Measurements from ENCODE around the gene ALPK3. TPM values are rescaled to one million over a fixed set of nuclear protein-coding genes. Genes with fewer than 3 reads are reported as not detected.

The ALPK3 gene
- total RNA-seq, 2 experiments from 2014 or later: 0.05 TPM

- H3K36me3 Mint-ChIP-seq (ENCODE audit: low read depth): peaks cover 2% of the 10 kb centered on the region
- DNase-seq (no peak), ATAC-seq (peak; percentile 16)
- intact Hi-C loops (cut with DNase I, micrococcal nuclease): loop anchor here in 1 of 2 experiments (5.0 kb wide), 1 partner anchor 62 kb away; no protein-coding TSS in a partner anchor
- no peak overlapping the region for H3K27ac Mint-ChIP-seq
- ChIA-PET CTCF (interaction anchor here (0.8 to 1.0 kb wide), 2 partner anchors 11 to 14 kb away, joined by 3 read pairs; no protein-coding TSS in a partner anchor), POLR2A (no interaction called here)
- H3K9me3 Mint-ChIP-seq (ENCODE audit: low read depth): no peaks in the 10 kb centered on the region
- H3K4me1 Mint-ChIP-seq: peaks cover 11% of the 10 kb centered on the region
- H3K4me3 Mint-ChIP-seq: peak overlapping the region; percentile 66
- H3K27me3 Mint-ChIP-seq: peaks cover 2% of the 10 kb centered on the region
Measured at GRCh38 chr15:84914351-84914750, 97.2 kb downstream of the ALPK3 start.

- intact Hi-C loops (cut with DNase I, micrococcal nuclease): loop anchor here in 1 of 2 experiments (5.0 kb wide), 1 partner anchor 63 kb away; no protein-coding TSS in a partner anchor
- DNase-seq (peak; percentile 87), ATAC-seq (peak; percentile 99)
- Mint-ChIP-seq H3K27me3 (peaks cover 2% of the 10 kb centered on the region), H3K4me1 (peaks cover 11% of the 10 kb centered on the region), H3K27ac (peak overlapping the region; percentile 95), H3K4me3 (peak overlapping the region; percentile 66), H3K36me3 (ENCODE audit: low read depth) (peaks cover 2% of the 10 kb centered on the region), H3K9me3 (ENCODE audit: low read depth) (no peaks in the 10 kb centered on the region)
- POLR2A ChIA-PET: no interaction called here
- CTCF ChIA-PET: interaction anchor here (0.8 to 1.0 kb wide), 2 partner anchors 11 to 13 kb away, joined by 3 read pairs; no protein-coding TSS in a partner anchor
Measured at GRCh38 chr15:84914909-84915605, 97.9 kb downstream of the ALPK3 start.

GRCh38 chr15:84915606-84915958 is 98.4 kb downstream of the ALPK3 start:
- Mint-ChIP-seq H3K36me3 (ENCODE audit: low read depth) (peaks cover 2% of the 10 kb centered on the region), H3K4me1 (peaks cover 11% of the 10 kb centered on the region), H3K27ac (peak overlapping the region; percentile 69), H3K4me3 (no peak overlapping the region), H3K9me3 (ENCODE audit: low read depth) (no peaks in the 10 kb centered on the region), H3K27me3 (peaks cover 2% of the 10 kb centered on the region)
- ATAC-seq (no peak), DNase-seq (no peak)
- intact Hi-C loops (cut with DNase I, micrococcal nuclease): no loop called here
- CTCF ChIA-PET: no interaction called here
- POLR2A ChIA-PET: no interaction called here

GRCh38 chr15:84917452-84917851 is 100.3 kb downstream of the ALPK3 start:
- ChIA-PET CTCF (interaction anchor here (0.5 to 0.8 kb wide), 2 partner anchors 63 to 322 kb away, joined by 3 to 4 read pairs; no protein-coding TSS in a partner anchor), POLR2A (no interaction called here)
- Mint-ChIP-seq H3K27me3 (peaks cover 2% of the 10 kb centered on the region), H3K9me3 (ENCODE audit: low read depth) (no peaks in the 10 kb centered on the region), H3K4me3 (no peak overlapping the region), H3K36me3 (ENCODE audit: low read depth) (peaks cover 2% of the 10 kb centered on the region), H3K27ac (peak overlapping the region; percentile 32), H3K4me1 (peaks cover 11% of the 10 kb centered on the region)
- DNase-seq: no peak
- ATAC-seq: no peak
- intact Hi-C loops (cut with DNase I, micrococcal nuclease): no loop called here

GRCh38 chr15:84919106-84919667 is 102.0 kb downstream of the ALPK3 start:
- Mint-ChIP-seq H3K36me3 (ENCODE audit: low read depth) (peaks cover 2% of the 10 kb centered on the region), H3K4me1 (peaks cover 11% of the 10 kb centered on the region), H3K27me3 (peaks cover 2% of the 10 kb centered on the region), H3K27ac (no peak overlapping the region), H3K9me3 (ENCODE audit: low read depth) (no peaks in the 10 kb centered on the region), H3K4me3 (no peak overlapping the region)
- POLR2A ChIA-PET: no interaction called here
- intact Hi-C loops (cut with DNase I, micrococcal nuclease): no loop called here
- no peak for ATAC-seq
- DNase-seq: no peak
- CTCF ChIA-PET: interaction anchor here (1.2 to 2.0 kb wide), 2 partner anchors 9 to 139 kb away, joined by 3 to 4 read pairs; no protein-coding TSS in a partner anchor

- Mint-ChIP-seq H3K36me3 (ENCODE audit: low read depth) (no peaks in the 10 kb centered on the region), H3K9me3 (ENCODE audit: low read depth) (no peaks in the 10 kb centered on the region), H3K27ac (no peak overlapping the region), H3K27me3 (no peaks in the 10 kb centered on the region), H3K4me3 (no peak overlapping the region), H3K4me1 (no peaks in the 10 kb centered on the region)
- no peak for ATAC-seq
- ChIA-PET POLR2A (no interaction called here), CTCF (interaction anchor here (1.3 kb wide), 1 partner anchor 11 kb away, joined by 4 read pairs; no protein-coding TSS in a partner anchor)
- no peak for DNase-seq
- intact Hi-C loops (cut with DNase I, micrococcal nuclease): no loop called here
Measured at GRCh38 chr15:84921121-84921520, 104.0 kb downstream of the ALPK3 start.

- no peak for ATAC-seq
- DNase-seq: no peak
- H3K36me3 Mint-ChIP-seq (ENCODE audit: low read depth): no peaks in the 10 kb centered on the region
- no peak overlapping the region for H3K4me3 Mint-ChIP-seq
- H3K9me3 Mint-ChIP-seq (ENCODE audit: low read depth): no peaks in the 10 kb centered on the region
- H3K27ac Mint-ChIP-seq: no peak overlapping the region
- H3K27me3 Mint-ChIP-seq: no peaks in the 10 kb centered on the region
- ChIA-PET POLR2A (no interaction called here), CTCF (interaction anchor here (0.7 kb wide), 1 partner anchor 36 kb away, joined by 3 read pairs; no protein-coding TSS in a partner anchor)
- H3K4me1 Mint-ChIP-seq: no peaks in the 10 kb centered on the region
- intact Hi-C loops (cut with DNase I, micrococcal nuclease): no loop called here
Measured at GRCh38 chr15:84922530-84922929, 105.4 kb downstream of the ALPK3 start.

Other genes with a start within 250 kb of the ALPK3 start
- 1 to 10 TPM; 5.1 to 5.4 TPM for gene ZSCAN2, start 216.3 kb upstream of the ALPK3 start, total RNA-seq
- 10 to 100 TPM; 12.4 to 13.3 TPM for gene WDR73, start 163.1 kb upstream of the ALPK3 start, total RNA-seq
- gene NMB, start 159.2 kb upstream of the ALPK3 start, total RNA-seq: 1 to 10 TPM; 2.7 to 4.0 TPM
- gene SEC11A, start 101.2 kb upstream of the ALPK3 start, total RNA-seq: 100 to 1,000 TPM in 1 of 2 experiments, 10 to 100 TPM in 1; 66.6 to 111 TPM
- gene ZNF592, start 68.8 kb upstream of the ALPK3 start, total RNA-seq: 10 to 100 TPM; 25.5 to 30.8 TPM
- gene SLC28A1, start 67.3 kb downstream of the ALPK3 start, total RNA-seq: not detected
- gene PDE8A, start 164.5 kb downstream of the ALPK3 start, total RNA-seq: 10 to 100 TPM; 21.3 to 28.7 TPM